IPS-18c (cell line): Measurements from ENCODE around the gene PLCG2.

Experiments used
- H3K4me3 ChIP-seq: 2 replicates; pipeline ENCODE4 v1.7.0; 2013; ENCODE audit warnings: low read depth, mild to moderate bottlenecking, low read length, moderate library complexity; ENCODE audit not compliant: insufficient read depth
- H3K9me3 ChIP-seq: one replicate; pipeline ENCODE4 v1.6.1; 2013; ENCODE audit warnings: mild to moderate bottlenecking, low read length, moderate library complexity; ENCODE audit not compliant: control insufficient read depth, insufficient read depth

Gene PLCG2

GRCh38 chr16:81901484-81901883 lies 122.4 kb downstream of the PLCG2 start:
- no peak overlapping the region for H3K4me3 ChIP-seq
- peaks cover 5% of the 10 kb centered on the region for H3K9me3 ChIP-seq

GRCh38 chr16:81902025-81902424 lies 122.9 kb downstream of the PLCG2 start:
- H3K9me3 ChIP-seq = peaks cover 5% of the 10 kb centered on the region

GRCh38 chr16:81904320-81904719 lies 125.2 kb downstream of the PLCG2 start:
- Histone ChIP-seq H3K4me3 (no peak overlapping the region), H3K9me3 (peaks cover 5% of the 10 kb centered on the region)

More at GRCh38 chr16:81902025-81902424, 122.9 kb downstream of the PLCG2 start:
- no peak overlapping the region for H3K4me3 ChIP-seq

- Histone ChIP-seq H3K9me3 (peaks cover 5% of the 10 kb centered on the region), H3K4me3 (no peak overlapping the region)
Observed at GRCh38 chr16:81905277-81905676, 126.2 kb downstream of the PLCG2 start.

- H3K4me3 ChIP-seq = no peak overlapping the region
- H3K9me3 ChIP-seq = peaks cover 3% of the 10 kb centered on the region
Observed at GRCh38 chr16:81907681-81908080, 128.6 kb downstream of the PLCG2 start.

- Histone ChIP-seq H3K4me3 (no peak overlapping the region), H3K9me3 (peaks cover 3% of the 10 kb centered on the region)
Observed at GRCh38 chr16:81908466-81909262, 129.6 kb downstream of the PLCG2 start.

GRCh38 chr16:81910366-81910885 lies 131.3 kb downstream of the PLCG2 start:
- no peaks in the 10 kb centered on the region for H3K9me3 ChIP-seq
- no peak overlapping the region for H3K4me3 ChIP-seq

- Histone ChIP-seq H3K9me3 (no peaks in the 10 kb centered on the region), H3K4me3 (no peak overlapping the region)
Observed at GRCh38 chr16:81912395-81912794, 133.3 kb downstream of the PLCG2 start.

- no peak overlapping the region for H3K4me3 ChIP-seq
- no peaks in the 10 kb centered on the region for H3K9me3 ChIP-seq
Observed at GRCh38 chr16:81913222-81913621, 134.1 kb downstream of the PLCG2 start.

- no peak overlapping the region for H3K4me3 ChIP-seq
- H3K9me3 ChIP-seq = no peaks in the 10 kb centered on the region
Observed at GRCh38 chr16:81917375-81917774, 138.3 kb downstream of the PLCG2 start.

- H3K4me3 ChIP-seq = no peak overlapping the region
- no peaks in the 10 kb centered on the region for H3K9me3 ChIP-seq
Observed at GRCh38 chr16:81918927-81919326, 139.8 kb downstream of the PLCG2 start.

- no peaks in the 10 kb centered on the region for H3K9me3 ChIP-seq
- H3K4me3 ChIP-seq = no peak overlapping the region
Observed at GRCh38 chr16:81920498-81920897, 141.4 kb downstream of the PLCG2 start.

- H3K4me3 ChIP-seq = no peak overlapping the region
- no peaks in the 10 kb centered on the region for H3K9me3 ChIP-seq
Observed at GRCh38 chr16:81921085-81921814, 142.2 kb downstream of the PLCG2 start.

- Histone ChIP-seq H3K4me3 (no peak overlapping the region), H3K9me3 (no peaks in the 10 kb centered on the region)
Observed at GRCh38 chr16:81921843-81922584, 142.9 kb downstream of the PLCG2 start.

GRCh38 chr16:81923296-81923695 lies 144.2 kb downstream of the PLCG2 start:
- Histone ChIP-seq H3K4me3 (no peak overlapping the region), H3K9me3 (no peaks in the 10 kb centered on the region)

- no peaks in the 10 kb centered on the region for H3K9me3 ChIP-seq
- no peak overlapping the region for H3K4me3 ChIP-seq
Observed at GRCh38 chr16:81925016-81925415, 145.9 kb downstream of the PLCG2 start.

- Histone ChIP-seq H3K4me3 (no peak overlapping the region), H3K9me3 (no peaks in the 10 kb centered on the region)
Observed at GRCh38 chr16:81926036-81926435, 146.9 kb downstream of the PLCG2 start.
